K562 (cell line): ENCODE results near the gene S100A8. TPM values are rescaled to one million over a fixed set of nuclear protein-coding genes. Genes with fewer than 3 reads are reported as not detected.
A peak's percentile ranks its signal among the peaks of the same experiment; 100 is the strongest.

ENCODE experiments used
- HMGN3 ChIP-seq: IDR thresholded peaks from 2 replicates; pipeline ENCODE4 v1.6.1; 2011; ENCODE audit warnings: borderline replicate concordance, low read depth, mild to moderate bottlenecking, mixed read lengths, low read length; ENCODE audit not compliant: insufficient read length; ENCODE audit errors: extremely low read depth
- KAT7 ChIP-seq: sonication (generic); formaldehyde crosslinking; IDR thresholded peaks from 2 replicates; pipeline ENCODE4 v1.8.0; 2022; ENCODE audit warnings: missing genetic modification reagents, mild to moderate bottlenecking, borderline replicate concordance
- LARP7 ChIP-seq: fragments of 450-650 bp; IDR thresholded peaks from 2 replicates; pipeline ENCODE4 v1.6.1; 2016
- NR2F6 ChIP-seq: fragments of 450-650 bp; formaldehyde crosslinking; IDR thresholded peaks from 2 replicates; pipeline ENCODE4 v1.4.0; 2020; ENCODE audit warnings: mild to moderate bottlenecking
- PTBP1 ChIP-seq: fragments of 200-400 bp; formaldehyde crosslinking; IDR thresholded peaks from 2 replicates; pipeline ENCODE4 v1.6.1; 2017; ENCODE audit warnings: low read depth, low read length
- RAD21 ChIP-seq, 2 experiments: fragments of 250-450 bp in 1 of 2; fragments of 450-650 bp in 1 of 2; sonication (Bioruptor Pico) in 1 of 2; formaldehyde crosslinking in 1 of 2; IDR thresholded peaks in 1 of 2; conservative IDR thresholded peaks in 1 of 2; 2 replicates each; pipeline versions ENCODE4 v1.4.0 to v1.8.0; 2020 to 2022; ENCODE audit warnings: mild to moderate bottlenecking in 2 of 2, moderate library complexity in 1 of 2
- RBBP5 ChIP-seq: fragments of 200-600 bp; sonication (generic); IDR thresholded peaks from 2 replicates; pipeline ENCODE4 v1.6.1; 2012; ENCODE audit warnings: borderline replicate concordance, mild to moderate bottlenecking, low read length, control low read depth, inconsistent platforms; ENCODE audit not compliant: insufficient read depth, poor library complexity, severe bottlenecking
- RBM15 ChIP-seq: fragments of 200-400 bp; formaldehyde crosslinking; IDR thresholded peaks from 2 replicates; pipeline ENCODE4 v1.6.1; 2018; ENCODE audit warnings: mild to moderate bottlenecking, low read length, moderate library complexity; ENCODE audit not compliant: insufficient read depth
- SMC3 ChIP-seq: conservative IDR thresholded peaks from 2 replicates; pipeline ENCODE4 v1.6.1; 2011; ENCODE audit warnings: low read depth, low read length, improper control_type of control experiment; ENCODE audit not compliant: insufficient read depth
- TAF7 ChIP-seq: fragments of 450-650 bp; IDR thresholded peaks from 2 replicates; pipeline ENCODE4 v1.6.1; 2016; ENCODE audit warnings: missing genetic modification characterization, missing compliant biosample characterization
- ZNF146 ChIP-seq: IDR thresholded peaks from one replicate; pipeline ENCODE4 v1.6.1; 2018; ENCODE audit warnings: missing compliant biosample characterization; ENCODE audit not compliant: unreplicated experiment
- ZNF239 ChIP-seq: fragments of 250-450 bp; sonication (Bioruptor Pico); IDR thresholded peaks from 2 replicates; pipeline ENCODE4 v1.4.0; 2020; ENCODE audit warnings: mild to moderate bottlenecking
- polyA plus RNA-seq, 8 experiments: library from polyadenylated mRNA; depleted of rRNA in 4 of 8; stranded (reverse) in 5 of 8; unstranded in 3 of 8; fragments of >200 nt; fragmentation: Nextera tagmentation in 2 of 8; fragmentation: Illumina TruSeq in 1 of 8; extraction: Ambion mirVana in 2 of 8; extraction: Trizol in 1 of 8; gene quantifications; 2 replicates each; pipeline versions ENCODE4 v1.2.1 to v1.2.3, GENCODE V29; 2011 to 2014; ENCODE audit warnings: inconsistent platforms in 1 of 8, missing spikeins in 1 of 8
- total RNA-seq, 7 experiments: library from RNA; depleted of rRNA in 6 of 7; stranded (reverse); fragments of >200 nt in 6 of 7; fragmentation: Illumina TruSeq in 2 of 7; extraction: Trizol in 2 of 7; gene quantifications; 2 replicates each; pipeline versions ENCODE4 v1.2.1 to v1.2.3, GENCODE V29; 2011 to 2021; ENCODE audit warnings: low replicate concordance in 1 of 7
- TF ChIP-seq, protein P1 (sequence below): sonication (generic); formaldehyde crosslinking; IDR thresholded peaks from 2 replicates; pipeline ENCODE4 v1.8.0; 2023; ENCODE audit warnings: mild to moderate bottlenecking, missing genetic modification reagents
- TF ChIP-seq, protein P2 (sequence below): fragments of 250-450 bp; sonication (Bioruptor Pico); IDR thresholded peaks from 2 replicates; pipeline ENCODE4 v1.5.0; 2021; ENCODE audit warnings: mild to moderate bottlenecking, moderate library complexity
- TF ChIP-seq, protein P3 (sequence below): fragments of 250-450 bp; sonication (Bioruptor Pico); IDR thresholded peaks from 2 replicates; pipeline ENCODE4 v1.8.0; 2022; ENCODE audit warnings: inconsistent platforms, mild to moderate bottlenecking, moderate library complexity, borderline replicate concordance
- TF ChIP-seq, protein P4 (sequence below): sonication (generic); formaldehyde crosslinking; IDR thresholded peaks from 2 replicates; pipeline ENCODE4 v1.8.0; 2022; ENCODE audit warnings: mild to moderate bottlenecking, missing genetic modification reagents

S100A8 gene
- total and polyA plus RNA-seq, 9 of the 15 experiments (the other 6 are each of a cell fraction or from before 2014, with no cell fraction given), result 0.15 to 0.60 TPM; not detected in 7

DNA sequence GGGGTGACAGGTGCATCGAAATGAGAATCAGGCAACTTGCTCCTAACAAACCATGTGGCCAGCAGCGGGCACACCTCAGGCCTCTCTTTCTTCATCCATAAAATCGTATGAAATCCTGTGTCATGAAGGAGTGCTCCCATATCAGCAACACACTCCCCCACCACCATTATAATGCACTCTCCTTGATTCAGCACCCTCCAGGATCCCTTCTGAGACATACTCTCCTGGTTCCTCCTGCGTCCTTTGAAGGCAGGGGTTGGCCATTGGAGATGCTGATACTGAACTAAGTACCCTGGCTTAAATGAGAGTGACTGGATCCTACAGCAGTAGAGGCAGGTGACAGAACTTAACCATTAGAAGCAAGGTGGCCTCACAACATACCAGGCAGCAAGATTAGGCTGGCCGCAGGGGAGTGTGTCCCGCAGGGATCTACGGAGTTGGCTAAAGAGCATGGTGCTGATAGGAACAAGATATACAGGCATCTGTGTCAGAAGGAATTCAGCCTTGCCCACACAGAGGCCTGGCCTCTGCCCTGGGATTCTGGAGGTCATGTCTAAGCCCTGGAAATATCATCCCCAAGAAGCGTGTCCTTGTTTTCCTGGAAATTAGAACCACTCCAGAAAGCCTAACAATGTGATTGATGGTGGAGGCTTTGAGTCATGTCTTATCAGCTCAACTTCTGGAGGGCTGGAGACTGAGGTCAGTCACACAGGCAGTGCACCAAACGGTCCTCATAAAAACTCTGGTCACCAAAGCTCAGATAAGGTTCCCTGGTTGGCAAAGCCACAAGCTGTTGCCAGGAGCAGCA, 42.2 kb upstream of the S100A8 start (continued):
- TF ChIP-seq, protein P1, sequence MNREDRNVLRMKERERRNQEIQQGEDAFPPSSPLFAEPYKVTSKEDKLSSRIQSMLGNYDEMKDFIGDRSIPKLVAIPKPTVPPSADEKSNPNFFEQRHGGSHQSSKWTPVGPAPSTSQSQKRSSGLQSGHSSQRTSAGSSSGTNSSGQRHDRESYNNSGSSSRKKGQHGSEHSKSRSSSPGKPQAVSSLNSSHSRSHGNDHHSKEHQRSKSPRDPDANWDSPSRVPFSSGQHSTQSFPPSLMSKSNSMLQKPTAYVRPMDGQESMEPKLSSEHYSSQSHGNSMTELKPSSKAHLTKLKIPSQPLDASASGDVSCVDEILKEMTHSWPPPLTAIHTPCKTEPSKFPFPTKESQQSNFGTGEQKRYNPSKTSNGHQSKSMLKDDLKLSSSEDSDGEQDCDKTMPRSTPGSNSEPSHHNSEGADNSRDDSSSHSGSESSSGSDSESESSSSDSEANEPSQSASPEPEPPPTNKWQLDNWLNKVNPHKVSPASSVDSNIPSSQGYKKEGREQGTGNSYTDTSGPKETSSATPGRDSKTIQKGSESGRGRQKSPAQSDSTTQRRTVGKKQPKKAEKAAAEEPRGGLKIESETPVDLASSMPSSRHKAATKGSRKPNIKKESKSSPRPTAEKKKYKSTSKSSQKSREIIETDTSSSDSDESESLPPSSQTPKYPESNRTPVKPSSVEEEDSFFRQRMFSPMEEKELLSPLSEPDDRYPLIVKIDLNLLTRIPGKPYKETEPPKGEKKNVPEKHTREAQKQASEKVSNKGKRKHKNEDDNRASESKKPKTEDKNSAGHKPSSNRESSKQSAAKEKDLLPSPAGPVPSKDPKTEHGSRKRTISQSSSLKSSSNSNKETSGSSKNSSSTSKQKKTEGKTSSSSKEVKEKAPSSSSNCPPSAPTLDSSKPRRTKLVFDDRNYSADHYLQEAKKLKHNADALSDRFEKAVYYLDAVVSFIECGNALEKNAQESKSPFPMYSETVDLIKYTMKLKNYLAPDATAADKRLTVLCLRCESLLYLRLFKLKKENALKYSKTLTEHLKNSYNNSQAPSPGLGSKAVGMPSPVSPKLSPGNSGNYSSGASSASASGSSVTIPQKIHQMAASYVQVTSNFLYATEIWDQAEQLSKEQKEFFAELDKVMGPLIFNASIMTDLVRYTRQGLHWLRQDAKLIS (CRISPR knock-in tag), result no peak
- TF ChIP-seq ZNF239 (CRISPR knock-in tag), result peak; percentile 36; the same call in 1 of the 2 replicates
- no peak for TF ChIP-seq RBM15
- TF ChIP-seq HMGN3, result no peak
- TF ChIP-seq, protein P2, sequence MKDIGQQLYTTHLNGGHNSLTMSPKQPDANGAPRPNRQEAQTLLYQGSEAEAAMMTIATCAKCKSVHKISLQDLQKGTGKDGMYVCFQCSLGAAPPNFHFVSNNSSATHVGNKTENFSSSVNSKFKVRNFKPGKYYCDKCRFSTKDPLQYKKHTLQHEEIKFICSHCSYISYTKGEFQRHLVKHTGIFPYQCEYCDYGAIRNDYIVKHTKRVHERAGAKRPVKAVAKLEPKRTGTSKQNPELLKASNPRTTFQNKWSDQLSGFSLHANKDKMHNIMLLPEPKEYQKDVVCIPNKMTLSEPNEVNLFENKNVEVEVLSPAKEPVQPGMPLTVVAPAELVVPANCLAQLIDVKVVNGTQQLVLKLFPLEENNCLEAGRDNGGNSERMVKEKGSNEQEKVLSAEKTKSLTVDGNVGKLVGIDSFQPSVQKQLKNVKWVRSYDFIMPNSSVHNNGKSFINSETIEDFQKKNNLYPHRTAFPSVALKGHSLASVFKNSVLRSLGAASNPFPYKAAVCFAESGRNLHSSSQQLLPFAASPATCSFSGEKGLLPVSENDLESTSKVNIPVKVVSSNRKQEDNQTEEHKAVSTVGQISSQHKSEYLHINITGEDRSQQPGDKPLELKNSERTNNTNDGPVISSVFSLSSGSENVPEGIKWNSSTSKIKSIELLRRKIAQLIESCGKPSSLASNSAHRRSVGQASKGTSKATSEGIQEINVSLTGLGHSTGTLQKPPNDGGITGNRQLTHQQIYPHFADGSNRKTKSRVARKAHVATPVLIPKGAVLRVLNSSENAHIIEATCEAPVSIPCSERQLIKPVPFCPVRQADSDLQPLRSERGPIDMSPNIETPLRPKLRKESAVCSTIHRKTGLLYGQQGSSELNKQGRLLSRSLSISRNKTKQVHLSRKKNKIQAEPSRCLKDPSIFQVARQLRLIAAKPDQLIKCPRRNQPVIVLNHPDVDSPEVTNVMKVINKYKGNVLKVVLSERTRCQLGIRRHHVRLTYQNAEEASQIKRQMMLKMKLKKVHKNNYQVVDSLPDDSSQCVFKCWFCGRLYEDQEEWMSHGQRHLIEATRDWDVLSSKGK (CRISPR knock-in tag), result no peak
- no peak for TF ChIP-seq LARP7
- no peak for TF ChIP-seq NR2F6 (CRISPR knock-in tag)
- TF ChIP-seq, protein P3, sequence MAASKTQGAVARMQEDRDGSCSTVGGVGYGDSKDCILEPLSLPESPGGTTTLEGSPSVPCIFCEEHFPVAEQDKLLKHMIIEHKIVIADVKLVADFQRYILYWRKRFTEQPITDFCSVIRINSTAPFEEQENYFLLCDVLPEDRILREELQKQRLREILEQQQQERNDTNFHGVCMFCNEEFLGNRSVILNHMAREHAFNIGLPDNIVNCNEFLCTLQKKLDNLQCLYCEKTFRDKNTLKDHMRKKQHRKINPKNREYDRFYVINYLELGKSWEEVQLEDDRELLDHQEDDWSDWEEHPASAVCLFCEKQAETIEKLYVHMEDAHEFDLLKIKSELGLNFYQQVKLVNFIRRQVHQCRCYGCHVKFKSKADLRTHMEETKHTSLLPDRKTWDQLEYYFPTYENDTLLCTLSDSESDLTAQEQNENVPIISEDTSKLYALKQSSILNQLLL, result no peak
- TF ChIP-seq ZNF146 (CRISPR knock-in tag), result no peak
- TF ChIP-seq RBBP5, result peak; percentile 58
- TF ChIP-seq, protein P4, sequence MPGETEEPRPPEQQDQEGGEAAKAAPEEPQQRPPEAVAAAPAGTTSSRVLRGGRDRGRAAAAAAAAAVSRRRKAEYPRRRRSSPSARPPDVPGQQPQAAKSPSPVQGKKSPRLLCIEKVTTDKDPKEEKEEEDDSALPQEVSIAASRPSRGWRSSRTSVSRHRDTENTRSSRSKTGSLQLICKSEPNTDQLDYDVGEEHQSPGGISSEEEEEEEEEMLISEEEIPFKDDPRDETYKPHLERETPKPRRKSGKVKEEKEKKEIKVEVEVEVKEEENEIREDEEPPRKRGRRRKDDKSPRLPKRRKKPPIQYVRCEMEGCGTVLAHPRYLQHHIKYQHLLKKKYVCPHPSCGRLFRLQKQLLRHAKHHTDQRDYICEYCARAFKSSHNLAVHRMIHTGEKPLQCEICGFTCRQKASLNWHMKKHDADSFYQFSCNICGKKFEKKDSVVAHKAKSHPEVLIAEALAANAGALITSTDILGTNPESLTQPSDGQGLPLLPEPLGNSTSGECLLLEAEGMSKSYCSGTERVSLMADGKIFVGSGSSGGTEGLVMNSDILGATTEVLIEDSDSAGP, result no peak
- TF ChIP-seq PTBP1, result no peak
- TF ChIP-seq RAD21 (CRISPR knock-in tag; conservative IDR thresholded peaks at IDR 0.05 in 1 of 2, IDR thresholded peaks at IDR 0.05 in 1 of 2), result no peak
- TF ChIP-seq KAT7, result no peak
- TF ChIP-seq TAF7 (tag), result no peak
- no peak for TF ChIP-seq SMC3
